ENCODE results near the gene POLD4. TPM values are rescaled to one million over a fixed set of nuclear protein-coding genes. Genes with fewer than 3 reads are reported as not detected.

The POLD4 gene
- total RNA-seq, 2 experiments from 2014 or later, result 153 to 171 TPM

- intact Hi-C loops (cut with micrococcal nuclease; ENCODE audit: unreplicated experiment), result no loop called here
- no peak overlapping the region for H3K4me3 ChIP-seq (ENCODE audit: low read depth, low read length, poor library complexity, severe bottlenecking)
- H3K4me1 ChIP-seq (ENCODE audit: insufficient read depth, low read length, poor library complexity, severe bottlenecking), result no peaks in the 10 kb centered on the region
- H3K79me2 ChIP-seq (ENCODE audit: insufficient read depth, low read depth, low read length), result no peaks in the 10 kb centered on the region
- H4K20me1 ChIP-seq (ENCODE audit: insufficient read depth, low read length), result no peaks in the 10 kb centered on the region
- ChIA-PET POLR2A (no interaction called here), CTCF (ENCODE audit: unreplicated experiment) (no interaction called here)
- no peaks in the 10 kb centered on the region for H3K9me2 ChIP-seq (ENCODE audit: insufficient read depth, low read length)
- BruUV-seq (replicated peaks), result no TSS peak
- no peak overlapping the region for H2AFZ ChIP-seq (ENCODE audit: low read length)
- peaks cover 72% of the 10 kb centered on the region for H3K36me3 ChIP-seq (ENCODE audit: insufficient read depth, low read length)
- no peak for TF ChIP-seq CTCF (conservative IDR thresholded peaks at IDR 0.05; ENCODE audit: low read length)
- no peak for DNase-seq (ENCODE audit: low spot score)
- no peak overlapping the region for H3K27ac ChIP-seq (ENCODE audit: low read depth, low read length, poor library complexity, severe bottlenecking)
- no peak overlapping the region for H3K4me2 ChIP-seq (ENCODE audit: low read length)
- H3K9me3 ChIP-seq (ENCODE audit: low read length), result no peaks in the 10 kb centered on the region
These were observed 49.4 kb downstream of the POLD4 start for GRCh38 chr11:67303835-67304411.

- Histone ChIP-seq H3K9me2 (ENCODE audit: insufficient read depth, low read length) (no peaks in the 10 kb centered on the region), H3K36me3 (ENCODE audit: insufficient read depth, low read length) (peaks cover 72% of the 10 kb centered on the region), H3K4me2 (ENCODE audit: low read length) (no peak within 1 kb of the TSS), H4K20me1 (ENCODE audit: insufficient read depth, low read length) (no peaks in the 10 kb centered on the region), H3K4me1 (ENCODE audit: insufficient read depth, low read length, poor library complexity, severe bottlenecking) (no peaks in the 10 kb centered on the region), H3K27ac (ENCODE audit: low read depth, low read length, poor library complexity, severe bottlenecking) (no peak within 1 kb of the TSS), H3K79me2 (ENCODE audit: insufficient read depth, low read depth, low read length) (no peaks in the 10 kb centered on the region), H3K9me3 (ENCODE audit: low read length) (no peaks in the 10 kb centered on the region), H3K4me3 (ENCODE audit: low read depth, low read length, poor library complexity, severe bottlenecking) (no peak within 1 kb of the TSS), H2AFZ (ENCODE audit: low read length) (no peak within 1 kb of the TSS)
- no TSS peak for BruUV-seq (replicated peaks)
- ChIA-PET POLR2A (no interaction called here), CTCF (ENCODE audit: unreplicated experiment) (no interaction called here)
- intact Hi-C loops (cut with micrococcal nuclease; ENCODE audit: unreplicated experiment), result no loop called here
- TF ChIP-seq CTCF (conservative IDR thresholded peaks at IDR 0.05; ENCODE audit: low read length), result no peak
- no peak for TF ChIP-seq EZH2phosphoT487 (IDR thresholded peaks at IDR 0.05; ENCODE audit: borderline replicate concordance, low read depth, low read length)
- no peak for DNase-seq (ENCODE audit: low spot score)
These were observed 50.1 kb downstream of the POLD4 start, which contains the start of gene SSH3 for GRCh38 chr11:67303132-67303834. SSH3 (plus strand) TSS chr11:67303530; CDS start chr11:67303626, 96 bp downstream.

- no peaks in the 10 kb centered on the region for H3K9me3 ChIP-seq (ENCODE audit: low read length)
- H3K4me1 ChIP-seq (ENCODE audit: insufficient read depth, low read length, poor library complexity, severe bottlenecking), result no peaks in the 10 kb centered on the region
- no peak for DNase-seq (ENCODE audit: low spot score)
- no peak overlapping the region for H3K27ac ChIP-seq (ENCODE audit: low read depth, low read length, poor library complexity, severe bottlenecking)
- H3K9me2 ChIP-seq (ENCODE audit: insufficient read depth, low read length), result no peaks in the 10 kb centered on the region
- ChIA-PET POLR2A (no interaction called here), CTCF (ENCODE audit: unreplicated experiment) (no interaction called here)
- BruUV-seq (replicated peaks), result no TSS peak
- H3K4me3 ChIP-seq (ENCODE audit: low read depth, low read length, poor library complexity, severe bottlenecking), result no peak overlapping the region
- TF ChIP-seq CTCF (conservative IDR thresholded peaks at IDR 0.05; ENCODE audit: low read length), result no peak
- TF ChIP-seq EZH2phosphoT487 (IDR thresholded peaks at IDR 0.05; ENCODE audit: borderline replicate concordance, low read depth, low read length), result no peak
- H3K4me2 ChIP-seq (ENCODE audit: low read length), result no peak overlapping the region
- H2AFZ ChIP-seq (ENCODE audit: low read length), result no peak overlapping the region
- H3K36me3 ChIP-seq (ENCODE audit: insufficient read depth, low read length), result peaks cover 72% of the 10 kb centered on the region
- no peaks in the 10 kb centered on the region for H3K79me2 ChIP-seq (ENCODE audit: insufficient read depth, low read depth, low read length)
- intact Hi-C loops (cut with micrococcal nuclease; ENCODE audit: unreplicated experiment), result no loop called here
- H4K20me1 ChIP-seq (ENCODE audit: insufficient read depth, low read length), result no peaks in the 10 kb centered on the region
These were observed 50.7 kb downstream of the POLD4 start for GRCh38 chr11:67302571-67303131.
